SU-DHL-6 (cell line): ENCODE data around the gene DPCD.

Experiments used
- H2AFZ ChIP-seq: fragments of 200-600 bp; sonication (generic); 2 replicates; pipeline ENCODE4 v1.6.1; 2014; ENCODE audit warnings: low read depth, mild to moderate bottlenecking, moderate library complexity, mixed read lengths, antibody characterized with exemption, low read length; ENCODE audit not compliant: severe bottlenecking
- H3F3A ChIP-seq: fragments of 200-600 bp; shearing (Covaris generic); 2 replicates; pipeline ENCODE4 v1.6.0; 2016; ENCODE audit warnings: antibody characterized with exemption, mild to moderate bottlenecking; ENCODE audit not compliant: insufficient read depth
- H3K27ac ChIP-seq: fragments of 200-600 bp; sonication (generic); 2 replicates; pipeline ENCODE4 v1.5.1; 2016; ENCODE audit warnings: low read depth, mild to moderate bottlenecking, low read length, moderate library complexity, mixed read lengths
- H3K27me3 ChIP-seq: fragments of 200-600 bp; sonication (generic), shearing (Covaris generic); 2 replicates; pipeline ENCODE4 v1.6.0; 2014; ENCODE audit warnings: mild to moderate bottlenecking, low read length
- H3K36me3 ChIP-seq: fragments of 200-600 bp; sonication (generic); 2 replicates; pipeline ENCODE4 v1.6.1; 2014; ENCODE audit warnings: mild to moderate bottlenecking, low read length, mixed read lengths
- H3K4me2 ChIP-seq: fragments of 300-600, 200-600 bp; shearing (Covaris generic), sonication (generic); 2 replicates; pipeline ENCODE4 v1.6.0; 2014; ENCODE audit warnings: low read length, low read depth, mild to moderate bottlenecking; ENCODE audit not compliant: poor library complexity, severe bottlenecking
- H3K4me3 ChIP-seq: fragments of 200-600 bp; sonication (generic); 2 replicates; pipeline ENCODE4 v1.5.1; 2014; ENCODE audit warnings: antibody characterized with exemption, low read length, mild to moderate bottlenecking, mixed read lengths; ENCODE audit not compliant: insufficient read depth, poor library complexity, severe bottlenecking
- H3K79me2 ChIP-seq: fragments of 200-600 bp; sonication (generic); 2 replicates; pipeline ENCODE4 v1.6.1; 2014; ENCODE audit warnings: mild to moderate bottlenecking, low read length, moderate library complexity; ENCODE audit not compliant: insufficient read depth
- H3K9ac ChIP-seq: fragments of 200-600 bp; sonication (generic); 2 replicates; pipeline ENCODE4 v1.7.0; 2014; ENCODE audit warnings: mild to moderate bottlenecking, low read length
- H3K9me2 ChIP-seq: fragments of 200-600 bp; sonication (generic); replicated peaks from 2 replicates; pipeline ENCODE4 v1.6.1; 2014; ENCODE audit warnings: low read length; ENCODE audit not compliant: insufficient read depth
- H3K9me3 ChIP-seq: fragments of 200-600 bp; sonication (generic); 2 replicates; pipeline ENCODE4 v1.6.1; 2014; ENCODE audit warnings: low read length, mixed read lengths; ENCODE audit not compliant: insufficient read depth
- H4K20me1 ChIP-seq: fragments of 200-600 bp; sonication (generic); 2 replicates; pipeline ENCODE4 v1.6.1; 2014; ENCODE audit warnings: low read depth, mild to moderate bottlenecking, antibody characterized with exemption, low read length, moderate library complexity, mixed read lengths
- CTCF ChIP-seq: fragments of 200-600 bp; sonication (generic); IDR thresholded peaks from one replicate; pipeline ENCODE4 v1.5.1; 2017; ENCODE audit warnings: antibody characterized with exemption, mild to moderate bottlenecking, low read length, moderate library complexity; ENCODE audit not compliant: insufficient read depth, poor library complexity, severe bottlenecking
- EZH2phosphoT487 ChIP-seq: fragments of 200-600 bp; sonication (generic), shearing (Covaris generic); conservative IDR thresholded peaks from 2 replicates; pipeline ENCODE4 v1.6.1; 2018; ENCODE audit warnings: mild to moderate bottlenecking, antibody characterized with exemption, low read length, moderate library complexity, mixed read lengths

DPCD gene

GRCh38 chr10:101615525-101616116 lies 27.5 kb downstream of the DPCD start:
- Histone ChIP-seq H3K79me2 (no peaks in the 10 kb centered on the region), H3K9me3 (no peaks in the 10 kb centered on the region), H4K20me1 (no peaks in the 10 kb centered on the region), H3K9ac (no peak overlapping the region), H3K27me3 (no peaks in the 10 kb centered on the region), H2AFZ (no peak overlapping the region), H3K27ac (no peak overlapping the region), H3K9me2 (no peaks in the 10 kb centered on the region), H3K4me3 (no peak overlapping the region), H3K36me3 (no peaks in the 10 kb centered on the region), H3K4me2 (no peak overlapping the region), H3F3A (peaks cover 10% of the 10 kb centered on the region; the same call in 1 of the 2 replicates)
- TF ChIP-seq EZH2phosphoT487 (no peak), CTCF (no peak)

GRCh38 chr10:101616415-101617101 lies 28.4 kb downstream of the DPCD start:
- H3K27ac ChIP-seq: no peak overlapping the region
- H3K36me3 ChIP-seq: no peaks in the 10 kb centered on the region

GRCh38 chr10:101617102-101617823 lies 29.1 kb downstream of the DPCD start:
- H3K4me3 ChIP-seq: no peak overlapping the region
- no peak for TF ChIP-seq CTCF
- TF ChIP-seq EZH2phosphoT487: no peak
- no peaks in the 10 kb centered on the region for H3K9me3 ChIP-seq
- peak overlapping the region; percentile 2; the same call in 1 of the 2 replicates for H3K9ac ChIP-seq
- no peaks in the 10 kb centered on the region for H3K79me2 ChIP-seq
- no peaks in the 10 kb centered on the region for H4K20me1 ChIP-seq
- peak overlapping the region; percentile 69 for H3K27ac ChIP-seq
- peak overlapping the region; percentile 28 for H3K4me2 ChIP-seq
- no peak overlapping the region for H2AFZ ChIP-seq
- peaks cover 10% of the 10 kb centered on the region; the same call in 1 of the 2 replicates for H3F3A ChIP-seq
- no peaks in the 10 kb centered on the region for H3K9me2 ChIP-seq
- H3K36me3 ChIP-seq: no peaks in the 10 kb centered on the region
- no peaks in the 10 kb centered on the region for H3K27me3 ChIP-seq

More at GRCh38 chr10:101616415-101617101, 28.4 kb downstream of the DPCD start:
- Histone ChIP-seq H4K20me1 (no peaks in the 10 kb centered on the region), H3K79me2 (no peaks in the 10 kb centered on the region), H3K9me3 (no peaks in the 10 kb centered on the region), H3K9ac (no peak overlapping the region), H3K4me3 (no peak overlapping the region), H3K9me2 (no peaks in the 10 kb centered on the region), H2AFZ (no peak overlapping the region), H3K27me3 (no peaks in the 10 kb centered on the region), H3K4me2 (no peak overlapping the region), H3F3A (peaks cover 10% of the 10 kb centered on the region; the same call in 1 of the 2 replicates)
- no peak for TF ChIP-seq EZH2phosphoT487
- TF ChIP-seq CTCF: no peak
